GM12801 (cell line): ENCODE measurements around the gene NME8.

ENCODE experiments used
- CTCF ChIP-seq: IDR thresholded peaks from one replicate; pipeline ENCODE4 v1.5.1; 2011; ENCODE audit warnings: control low read depth; ENCODE audit not compliant: insufficient read length; ENCODE audit errors: extremely low read depth

Gene NME8

DNA sequence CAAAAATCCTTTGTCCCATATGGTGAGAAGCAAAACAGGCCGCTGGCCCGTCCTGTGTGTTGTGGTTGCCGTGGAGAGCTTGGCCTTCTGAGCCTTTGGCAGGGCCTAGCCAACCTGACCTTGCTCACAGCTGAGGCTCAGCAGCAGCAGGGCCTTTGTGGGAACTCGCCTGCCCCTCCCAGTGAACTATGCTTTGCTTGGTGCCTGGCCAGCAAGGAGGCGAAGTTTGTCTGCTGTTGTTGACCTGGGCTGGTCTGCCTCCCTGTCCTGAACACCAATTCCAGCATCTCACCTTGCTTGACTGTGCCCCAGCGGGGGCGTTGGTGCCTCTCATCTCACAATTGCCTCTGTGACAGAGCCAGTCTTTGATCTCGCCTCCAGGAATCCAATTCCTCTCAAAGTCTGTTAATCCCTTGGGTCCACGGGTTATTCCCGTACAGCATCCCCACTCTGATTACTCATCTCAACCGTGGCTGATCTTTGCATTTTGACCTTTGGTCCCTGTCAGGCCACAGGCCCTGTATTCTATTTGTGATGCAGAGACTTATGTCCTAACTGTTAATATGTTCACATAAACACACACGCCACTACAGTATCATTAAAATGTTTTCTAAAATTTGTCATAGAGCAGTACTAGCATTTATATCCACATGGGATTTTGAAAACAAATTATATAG lies 94.7 kb downstream of the NME8 start:
- no peak for TF ChIP-seq CTCF

DNA sequence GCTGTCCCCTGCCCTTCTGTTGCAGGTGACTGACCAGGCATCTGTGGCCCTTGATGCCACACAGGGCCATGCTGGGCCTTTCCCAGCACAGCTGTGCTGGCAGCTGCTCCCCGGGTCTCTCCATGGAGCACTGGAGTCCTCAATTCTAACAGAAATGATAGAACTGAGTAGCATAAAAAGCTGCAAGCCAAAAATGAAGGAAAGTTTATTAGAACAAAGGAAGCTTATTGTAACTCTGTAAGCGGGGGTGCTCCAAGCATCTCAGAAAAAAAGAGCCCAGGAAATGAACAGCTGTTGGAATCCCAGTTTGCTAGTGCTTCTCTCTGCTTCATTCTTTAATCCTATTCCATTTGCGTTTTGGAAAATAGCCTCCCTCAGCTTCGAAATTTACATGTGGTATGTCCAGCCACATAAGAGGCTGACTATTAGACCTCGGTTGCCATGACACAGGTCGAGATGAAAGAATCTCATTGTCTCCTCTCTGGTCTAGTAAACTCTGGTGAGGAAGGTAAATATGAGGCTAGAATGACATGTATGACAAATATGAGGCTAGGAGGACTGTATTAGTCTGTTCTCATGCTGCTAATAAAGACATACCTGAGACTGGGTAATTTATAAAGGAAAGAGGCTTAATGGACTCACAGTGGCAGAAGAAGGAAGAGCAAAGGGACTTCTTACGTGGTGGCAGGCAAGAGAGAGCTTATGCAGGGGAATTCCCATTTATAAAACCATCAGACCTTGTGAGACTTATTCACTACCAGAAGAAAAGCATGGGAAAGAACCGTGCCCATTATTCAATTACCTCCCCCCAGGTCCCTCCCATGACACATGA lies 95.7 kb downstream of the NME8 start:
- no peak for TF ChIP-seq CTCF

DNA sequence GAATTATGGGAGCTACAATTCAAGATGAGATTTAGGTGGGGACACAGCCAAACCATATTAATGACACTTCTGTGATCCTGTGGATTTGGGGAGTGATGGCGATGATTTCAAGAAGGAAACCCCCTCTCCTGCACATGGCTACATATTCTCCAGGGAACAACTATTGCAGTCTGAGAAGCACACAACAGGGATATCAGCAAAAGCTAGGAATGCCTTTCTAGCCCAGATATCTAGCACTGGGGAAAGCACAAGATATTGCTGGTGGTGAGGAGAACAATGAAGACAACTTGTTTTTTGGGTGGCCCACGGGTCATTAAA lies 96.3 kb downstream of the NME8 start:
- TF ChIP-seq CTCF = no peak

GRCh38 chr7:37945336-37945735 lies 96.9 kb downstream of the NME8 start:
- no peak for TF ChIP-seq CTCF

DNA sequence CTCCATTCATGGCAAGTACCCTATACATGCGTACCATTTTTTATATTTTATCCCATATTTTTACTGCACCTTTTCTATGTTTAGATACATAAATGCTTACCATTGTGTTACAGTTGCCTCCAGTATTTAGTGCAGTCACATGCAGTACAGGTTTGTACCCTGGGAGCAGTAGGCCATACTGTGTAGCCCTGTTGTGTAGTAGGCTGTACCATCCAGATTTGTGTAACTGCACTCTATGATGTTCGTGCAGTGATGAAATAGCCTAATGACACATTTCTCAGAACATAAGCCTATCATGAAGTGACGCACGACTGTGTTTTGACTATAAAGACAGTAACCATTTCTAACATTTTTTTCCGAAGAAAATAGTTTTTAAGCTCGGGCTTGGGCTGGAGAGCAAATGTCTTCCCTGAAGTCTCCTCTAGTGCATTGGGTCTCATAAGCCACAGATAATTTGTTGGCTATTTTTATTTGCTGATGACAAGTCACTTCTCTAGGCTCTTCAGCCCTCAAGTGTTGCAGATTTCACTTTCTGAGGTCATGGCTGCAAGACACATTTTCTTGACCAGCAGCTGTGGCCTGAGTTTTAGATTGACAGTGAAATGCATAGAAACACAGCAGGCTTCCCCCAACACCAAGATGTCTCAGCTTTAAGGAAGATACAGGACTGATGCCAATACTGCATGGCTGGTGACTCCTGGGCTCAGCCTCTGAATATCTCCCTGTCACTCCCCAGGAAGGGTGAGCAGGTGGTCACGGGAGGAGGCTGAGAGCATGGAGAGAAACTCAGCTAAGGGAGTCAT lies 98.9 kb downstream of the NME8 start:
- no peak for TF ChIP-seq CTCF

DNA sequence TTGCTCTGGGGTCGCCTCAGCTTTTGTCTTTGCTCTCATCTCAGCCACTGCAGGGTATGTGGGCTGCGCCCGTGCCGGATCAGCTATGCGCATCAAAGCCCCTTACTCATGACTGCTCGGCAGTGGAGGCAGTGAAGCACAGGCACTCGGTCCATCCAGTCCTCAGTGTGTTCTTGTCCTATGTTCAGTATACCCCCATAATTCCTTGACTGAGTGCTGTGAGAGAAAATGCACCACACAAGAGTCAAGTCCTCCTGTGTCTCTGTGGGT lies 99.5 kb downstream of the NME8 start:
- TF ChIP-seq CTCF = no peak
